CD14-positive monocyte (primary cell): ENCODE measurements around the gene PRM2. TPM values are rescaled to one million over a fixed set of nuclear protein-coding genes. Genes with fewer than 3 reads are reported as not detected.

ENCODE experiments used
- DNase-seq, 3 donors: peaks; one replicate each; pipeline ENCODE4 v3.0.0-alpha.2; 2011 to 2022
- H2AFZ ChIP-seq: 2 replicates; pipeline ENCODE4 v1.6.0; 2012; ENCODE audit warnings: mild to moderate bottlenecking, low read depth, low read length, inconsistent platforms; ENCODE audit not compliant: insufficient read depth, poor library complexity, severe bottlenecking
- H3K27ac ChIP-seq, 2 donors: 1 replicate in 1 of 2; 2 replicates in 1 of 2; pipeline ENCODE4 v1.5.1; 2012 to 2013; ENCODE audit warnings: low read length in 2 of 2, control low read depth in 1 of 2, inconsistent platforms in 1 of 2, low read depth in 1 of 2, mild to moderate bottlenecking in 1 of 2
- H3K27me3 ChIP-seq, 2 donors: one replicate each; pipeline versions ENCODE4 v1.6.0 to v1.6.1; 2011 to 2013; ENCODE audit warnings: low read length in 2 of 2; ENCODE audit not compliant: control insufficient read depth in 2 of 2, insufficient read depth in 2 of 2
- H3K36me3 ChIP-seq, 2 donors: replicated peaks in 1 of 2; 1 replicate in 1 of 2; 2 replicates in 1 of 2; pipeline versions ENCODE4 v1.5.1 to v1.6.1; 2012 to 2013; ENCODE audit warnings: low read length in 2 of 2, control low read depth in 1 of 2, inconsistent platforms in 1 of 2, mild to moderate bottlenecking in 1 of 2; ENCODE audit not compliant: insufficient read depth in 2 of 2, control insufficient read depth in 1 of 2
- H3K4me1 ChIP-seq, 2 donors: 1 replicate in 1 of 2; 2 replicates in 1 of 2; pipeline versions ENCODE4 v1.5.1 to v1.6.1; 2012 to 2013; ENCODE audit warnings: low read length in 2 of 2, control low read depth in 1 of 2, inconsistent platforms in 1 of 2, mild to moderate bottlenecking in 1 of 2, moderate library complexity in 1 of 2; ENCODE audit not compliant: insufficient read depth in 2 of 2, control insufficient read depth in 1 of 2
- H3K4me2 ChIP-seq: replicated peaks from 2 replicates; pipeline ENCODE3; 2012; ENCODE audit warnings: low read length, moderate library complexity, mild to moderate bottlenecking; ENCODE audit not compliant: poor library complexity, severe bottlenecking; ENCODE audit errors: extremely low read depth
- H3K4me3 ChIP-seq, 3 experiments: fragments of 200-600 bp in 1 of 3; sonication (generic) in 1 of 3; replicated peaks in 1 of 3; 1 replicate in 2 of 3; 2 replicates in 1 of 3; pipeline ENCODE4 v1.5.1; 2011 to 2013; ENCODE audit warnings: low read length in 3 of 3, mild to moderate bottlenecking in 3 of 3, control low read depth in 2 of 3, low read depth in 2 of 3, inconsistent platforms in 1 of 3, moderate library complexity in 1 of 3
- H3K79me2 ChIP-seq: 2 replicates; pipeline ENCODE4 v1.6.0; 2012; ENCODE audit warnings: mild to moderate bottlenecking, control low read depth, inconsistent platforms, low read length, moderate library complexity; ENCODE audit not compliant: insufficient read depth
- H3K9ac ChIP-seq: 2 replicates; pipeline ENCODE4 v1.6.0; 2017; ENCODE audit warnings: low read length, mild to moderate bottlenecking; ENCODE audit not compliant: insufficient read depth, poor library complexity, severe bottlenecking
- H3K9me3 ChIP-seq, 2 donors: replicated peaks in 1 of 2; 1 replicate in 1 of 2; 2 replicates in 1 of 2; pipeline versions ENCODE4 v1.5.1 to v1.6.1; 2012 to 2013; ENCODE audit warnings: low read length in 2 of 2, control low read depth in 1 of 2; ENCODE audit not compliant: control insufficient read depth in 1 of 2, insufficient read depth in 1 of 2
- H4K20me1 ChIP-seq: 2 replicates; pipeline ENCODE4 v1.6.0; 2012; ENCODE audit warnings: mild to moderate bottlenecking, low read length, control low read depth, moderate library complexity; ENCODE audit not compliant: insufficient read depth
- H3K27ac Mint-ChIP-seq, 7 donors: one replicate each; pipeline ENCODE4 v1.8.0; 2020; ENCODE audit warnings: mild to moderate bottlenecking in 7 of 7, mixed read lengths in 7 of 7, moderate library complexity in 6 of 7, inconsistent platforms in 2 of 7
- H3K27me3 Mint-ChIP-seq, 3 donors: one replicate each; pipeline ENCODE4 v1.8.0; 2021 to 2022; ENCODE audit warnings: low read depth in 3 of 3, mild to moderate bottlenecking in 3 of 3, mixed read lengths in 3 of 3, moderate library complexity in 3 of 3, inconsistent platforms in 1 of 3
- H3K36me3 Mint-ChIP-seq, 2 donors: one replicate each; pipeline ENCODE4 v1.8.0; 2020; ENCODE audit warnings: mixed read lengths in 2 of 2, inconsistent platforms in 1 of 2, mild to moderate bottlenecking in 1 of 2
- H3K4me1 Mint-ChIP-seq: one replicate; pipeline ENCODE4 v1.8.0; 2020; ENCODE audit warnings: mild to moderate bottlenecking, mixed read lengths
- H3K4me3 Mint-ChIP-seq, 2 donors: one replicate each; pipeline ENCODE4 v1.8.0; 2020; ENCODE audit warnings: mild to moderate bottlenecking in 2 of 2, mixed read lengths in 2 of 2, moderate library complexity in 1 of 2
- H3K9me3 Mint-ChIP-seq, 7 donors: one replicate each; pipeline ENCODE4 v1.8.0; 2020 to 2022; ENCODE audit warnings: mixed read lengths in 7 of 7, mild to moderate bottlenecking in 6 of 7, moderate library complexity in 6 of 7, inconsistent platforms in 2 of 7
- WGBS: methylation state at CpG from one replicate; pipeline ENCODE4 v1.1.5; 2013; ENCODE audit warnings: missing lambda C conversion rate; ENCODE audit not compliant: insufficient coverage; 5-methylcytosine and 5-hydroxymethylcytosine counted together
- intact Hi-C, 2 donors: fragments of 100-400 bp; cut with micrococcal nuclease; formaldehyde crosslinking; loops; one replicate each; pipeline versions ENCODE4 v1.15.0 to v1.15.1; 2023
- polyA plus RNA-seq, 3 donors: library from polyadenylated mRNA; depleted of rRNA in 1 of 3; unstranded in 2 of 3; stranded (reverse) in 1 of 3; fragments of 300-500 nt in 2 of 3; fragments of >200 nt in 1 of 3; fragmentation: Illumina TruSeq in 2 of 3; gene quantifications; 1 replicate in 2 of 3; 2 replicates in 1 of 3; pipeline ENCODE4 v1.2.3, GENCODE V29; 2012 to 2021
- TF ChIP-seq, protein P1 (sequence below): fragments of 200-600 bp; IDR thresholded peaks from one replicate; pipeline ENCODE4 v1.8.0; 2022; ENCODE audit warnings: antibody characterized with exemption, mild to moderate bottlenecking

The PRM2 gene
- polyA plus RNA-seq, 3 donors, result not detected

DNA sequence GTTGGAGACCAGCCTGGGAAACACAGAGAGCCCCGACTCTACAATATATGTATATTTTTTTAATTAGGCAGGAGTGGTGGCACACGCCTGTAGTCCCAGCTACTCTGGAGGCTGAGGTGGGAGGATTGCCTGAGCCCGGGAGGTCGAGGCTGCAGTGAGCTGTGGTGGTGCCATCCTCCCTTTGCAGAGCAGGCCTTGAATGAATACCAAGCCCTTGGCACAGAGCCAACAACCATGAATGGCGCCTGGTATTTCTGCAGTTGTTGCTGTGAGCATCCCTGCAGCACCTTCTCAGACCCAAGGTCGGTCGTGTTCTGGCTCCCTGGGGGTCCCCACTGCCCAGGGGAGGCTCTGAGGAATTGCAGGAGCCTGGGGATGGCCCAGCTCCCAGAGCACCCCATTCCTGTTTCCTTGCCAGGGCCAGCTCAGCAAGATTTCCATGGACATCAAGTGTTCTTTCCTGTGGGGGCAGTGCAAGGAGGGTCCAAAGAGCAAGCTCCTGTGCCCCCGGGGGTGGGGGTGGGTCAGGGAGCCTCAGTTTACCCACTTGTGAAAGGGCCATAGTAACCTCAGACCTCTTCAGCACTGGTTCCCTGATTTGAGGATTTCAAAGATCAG is 43.4 kb upstream of the PRM2 start:
- H2AFZ ChIP-seq, result no peak overlapping the region

DNA sequence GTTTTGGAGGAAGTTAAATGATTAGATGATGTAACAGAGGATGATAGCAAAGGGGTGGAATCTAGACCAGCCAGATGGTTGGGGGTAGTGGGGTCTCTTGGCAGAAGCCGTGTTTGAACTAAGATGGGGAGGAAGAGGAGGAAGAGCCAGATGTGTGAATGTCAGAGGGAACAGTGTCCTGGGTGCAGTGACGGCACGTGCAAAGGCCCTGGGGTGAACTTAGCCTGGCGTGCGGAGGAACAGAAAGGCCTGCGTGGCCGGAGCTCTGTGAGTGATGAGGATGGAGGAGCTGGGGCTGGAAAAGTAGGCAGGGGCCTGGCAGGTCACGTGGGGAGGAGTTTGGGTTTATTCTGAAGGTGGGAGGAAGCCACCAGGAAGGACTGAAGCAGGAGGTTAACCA is 42.5 kb upstream of the PRM2 start:
- no peaks in the 10 kb centered on the region for H3K36me3 ChIP-seq
- intact Hi-C loops, result no loop called here
- H3K27me3 ChIP-seq, result peaks cover 0 to 8% of the 10 kb centered on the region in 2 donors
- H3K27me3 Mint-ChIP-seq, result peaks cover 23 to 48% (median 26%) of the 10 kb centered on the region in 3 donors
- H3K4me2 ChIP-seq, result no peak overlapping the region
- no peak overlapping the region for H3K4me3 Mint-ChIP-seq
- H3K4me1 Mint-ChIP-seq, result peaks cover 4% of the 10 kb centered on the region
- TF ChIP-seq, protein P1, sequence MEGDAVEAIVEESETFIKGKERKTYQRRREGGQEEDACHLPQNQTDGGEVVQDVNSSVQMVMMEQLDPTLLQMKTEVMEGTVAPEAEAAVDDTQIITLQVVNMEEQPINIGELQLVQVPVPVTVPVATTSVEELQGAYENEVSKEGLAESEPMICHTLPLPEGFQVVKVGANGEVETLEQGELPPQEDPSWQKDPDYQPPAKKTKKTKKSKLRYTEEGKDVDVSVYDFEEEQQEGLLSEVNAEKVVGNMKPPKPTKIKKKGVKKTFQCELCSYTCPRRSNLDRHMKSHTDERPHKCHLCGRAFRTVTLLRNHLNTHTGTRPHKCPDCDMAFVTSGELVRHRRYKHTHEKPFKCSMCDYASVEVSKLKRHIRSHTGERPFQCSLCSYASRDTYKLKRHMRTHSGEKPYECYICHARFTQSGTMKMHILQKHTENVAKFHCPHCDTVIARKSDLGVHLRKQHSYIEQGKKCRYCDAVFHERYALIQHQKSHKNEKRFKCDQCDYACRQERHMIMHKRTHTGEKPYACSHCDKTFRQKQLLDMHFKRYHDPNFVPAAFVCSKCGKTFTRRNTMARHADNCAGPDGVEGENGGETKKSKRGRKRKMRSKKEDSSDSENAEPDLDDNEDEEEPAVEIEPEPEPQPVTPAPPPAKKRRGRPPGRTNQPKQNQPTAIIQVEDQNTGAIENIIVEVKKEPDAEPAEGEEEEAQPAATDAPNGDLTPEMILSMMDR, result no peak
- H3K9me3 ChIP-seq, result no peaks in the 10 kb centered on the region
- H4K20me1 ChIP-seq, result no peaks in the 10 kb centered on the region
- DNase-seq, result no peak
- H3K36me3 Mint-ChIP-seq, result peaks cover 0 to 2% of the 10 kb centered on the region in 2 donors
- H2AFZ ChIP-seq, result no peak overlapping the region
- peaks cover 0 to 5% (median 0%) of the 10 kb centered on the region in 7 donors for H3K9me3 Mint-ChIP-seq
- H3K27ac ChIP-seq, result no peak overlapping the region
- no peak overlapping the region for H3K9ac ChIP-seq
- H3K27ac Mint-ChIP-seq, result peak overlapping the region in 2 of 7 donors; percentile 55 to 57
- no peaks in the 10 kb centered on the region for H3K79me2 ChIP-seq
- no peaks in the 10 kb centered on the region for H3K4me1 ChIP-seq
- H3K4me3 ChIP-seq, result no peak overlapping the region
- 95% methylated on average over 6 of the region's 8 CpGs for WGBS

More for the DNA sequence above, 43.4 kb upstream of the PRM2 start:
- peaks cover 18 to 44% (median 24%) of the 10 kb centered on the region in 3 donors for H3K27me3 Mint-ChIP-seq
- no peaks in the 10 kb centered on the region for H3K4me1 Mint-ChIP-seq
- no peak for DNase-seq
- 72% methylated on average over 5 of the region's 8 CpGs for WGBS
- Histone ChIP-seq H3K9me3 (no peaks in the 10 kb centered on the region), H3K79me2 (no peaks in the 10 kb centered on the region), H4K20me1 (no peaks in the 10 kb centered on the region), H3K9ac (no peak overlapping the region), H3K36me3 (no peaks in the 10 kb centered on the region), H3K4me1 (no peaks in the 10 kb centered on the region), H3K4me3 (no peak overlapping the region), H3K27ac (no peak overlapping the region), H3K27me3 (peaks cover 0 to 3% of the 10 kb centered on the region in 2 donors), H3K4me2 (no peak overlapping the region)
- no peaks in the 10 kb centered on the region for H3K36me3 Mint-ChIP-seq
- no peak overlapping the region for H3K4me3 Mint-ChIP-seq
- H3K9me3 Mint-ChIP-seq, result peaks cover 0 to 5% (median 0%) of the 10 kb centered on the region in 7 donors
- TF ChIP-seq, protein P1, result no peak
- no peak overlapping the region for H3K27ac Mint-ChIP-seq
- intact Hi-C loops, result no loop called here
